ENCODE data around the gene CTNNBL1. TPM values are rescaled to one million over a fixed set of nuclear protein-coding genes. Genes with fewer than 3 reads are reported as not detected.

CTNNBL1 gene
- total RNA-seq, 4 donors from 2014 or later, result 11.5 to 57.2 (median 35.2) TPM

DNA sequence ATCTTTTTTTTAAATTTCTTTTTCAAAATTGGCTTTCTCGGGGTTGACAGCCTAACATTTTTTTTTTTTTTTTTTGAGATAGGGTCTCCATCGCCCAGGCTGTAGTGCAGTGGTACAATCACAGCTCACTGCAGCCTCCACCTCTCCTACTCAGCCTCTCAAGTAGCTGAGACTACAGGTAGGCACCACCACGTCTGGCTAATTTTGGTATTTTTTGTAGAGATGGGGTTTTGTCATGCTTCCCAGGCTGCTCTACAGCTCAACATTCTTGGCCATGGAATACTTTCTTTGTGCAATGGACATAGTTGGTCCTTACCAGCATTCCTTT, 6.4 kb upstream of the CTNNBL1 start:
- Histone ChIP-seq H3K9me3 (no peaks in the 10 kb centered on the region), H3K27ac (no peak overlapping the region), H3K36me3 (no peaks in the 10 kb centered on the region), H3K4me1 (no peaks in the 10 kb centered on the region), H3K27me3 (no peaks in the 10 kb centered on the region), H3K4me3 (no peak overlapping the region)
- intact Hi-C loops (cut with DNase I; ENCODE audit: low total_unique reads), result no loop called here
- TF ChIP-seq, protein P1, sequence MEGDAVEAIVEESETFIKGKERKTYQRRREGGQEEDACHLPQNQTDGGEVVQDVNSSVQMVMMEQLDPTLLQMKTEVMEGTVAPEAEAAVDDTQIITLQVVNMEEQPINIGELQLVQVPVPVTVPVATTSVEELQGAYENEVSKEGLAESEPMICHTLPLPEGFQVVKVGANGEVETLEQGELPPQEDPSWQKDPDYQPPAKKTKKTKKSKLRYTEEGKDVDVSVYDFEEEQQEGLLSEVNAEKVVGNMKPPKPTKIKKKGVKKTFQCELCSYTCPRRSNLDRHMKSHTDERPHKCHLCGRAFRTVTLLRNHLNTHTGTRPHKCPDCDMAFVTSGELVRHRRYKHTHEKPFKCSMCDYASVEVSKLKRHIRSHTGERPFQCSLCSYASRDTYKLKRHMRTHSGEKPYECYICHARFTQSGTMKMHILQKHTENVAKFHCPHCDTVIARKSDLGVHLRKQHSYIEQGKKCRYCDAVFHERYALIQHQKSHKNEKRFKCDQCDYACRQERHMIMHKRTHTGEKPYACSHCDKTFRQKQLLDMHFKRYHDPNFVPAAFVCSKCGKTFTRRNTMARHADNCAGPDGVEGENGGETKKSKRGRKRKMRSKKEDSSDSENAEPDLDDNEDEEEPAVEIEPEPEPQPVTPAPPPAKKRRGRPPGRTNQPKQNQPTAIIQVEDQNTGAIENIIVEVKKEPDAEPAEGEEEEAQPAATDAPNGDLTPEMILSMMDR (IDR thresholded peaks at IDR 0.05), result no peak
- no peak for TF ChIP-seq POLR2A (IDR thresholded peaks at IDR 0.05)
- no peak for DNase-seq

DNA sequence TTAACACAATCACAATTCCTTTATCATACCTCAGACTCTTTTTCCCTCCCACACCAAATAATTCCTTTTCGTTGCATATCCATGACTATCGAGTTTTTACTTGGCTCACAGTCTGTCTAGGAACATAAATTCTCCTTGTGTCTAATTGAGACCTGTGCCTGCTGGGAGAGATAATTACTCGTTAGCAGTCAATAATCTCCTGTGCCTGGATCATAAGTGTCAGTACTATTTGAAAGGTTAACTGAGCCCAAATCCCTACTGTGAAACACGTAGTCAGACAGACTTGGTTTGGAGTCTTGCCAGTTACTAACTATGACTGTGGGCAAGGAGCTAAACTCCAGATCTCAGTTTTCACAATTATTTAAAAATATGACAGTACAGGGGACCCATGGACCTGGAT, 5.7 kb upstream of the CTNNBL1 start:
- no peaks in the 10 kb centered on the region for H3K27me3 ChIP-seq

DNA sequence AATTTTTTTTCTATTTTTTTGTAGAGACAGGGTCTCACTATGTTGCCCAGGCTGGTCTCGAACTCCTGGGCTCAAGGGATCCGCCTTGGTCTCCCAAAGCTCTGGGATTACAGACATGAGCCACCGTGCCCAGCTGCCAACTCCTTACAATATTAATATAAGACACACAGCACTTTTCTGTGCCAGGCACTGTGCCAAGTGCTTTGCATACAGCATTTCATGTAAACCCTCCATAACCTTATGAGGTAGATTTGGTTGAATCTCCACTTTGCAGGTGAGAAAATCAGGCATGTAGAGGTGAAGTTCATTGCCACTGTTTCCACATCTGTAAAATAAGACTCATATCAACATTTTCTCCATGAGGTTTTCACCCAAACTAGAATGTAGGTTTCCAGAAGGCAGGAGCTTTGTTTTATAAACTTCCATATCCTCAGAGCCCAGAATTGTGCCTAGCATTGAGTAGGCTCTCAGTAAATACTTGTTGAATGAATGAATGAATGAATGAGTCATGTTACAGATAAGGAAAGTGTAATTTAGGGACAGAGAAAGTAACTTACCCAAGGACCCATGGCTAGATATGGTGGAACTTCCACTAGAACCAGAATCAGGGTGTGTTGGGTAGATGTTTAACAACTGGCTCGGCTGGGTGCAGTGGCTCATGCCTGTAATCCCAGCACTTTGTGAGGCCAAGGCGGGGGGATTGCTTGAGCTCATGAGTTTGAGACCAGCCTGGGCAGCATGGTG, 3.0 kb upstream of the CTNNBL1 start:
- H3K9me3 ChIP-seq, result no peaks in the 10 kb centered on the region
- H3K27me3 ChIP-seq, result no peaks in the 10 kb centered on the region
- H3K4me3 ChIP-seq, result no peak overlapping the region
- no peaks in the 10 kb centered on the region for H3K36me3 ChIP-seq
- TF ChIP-seq, protein P1 (IDR thresholded peaks at IDR 0.05), result no peak
- TF ChIP-seq POLR2A (IDR thresholded peaks at IDR 0.05), result no peak
- no peak overlapping the region for H3K27ac ChIP-seq
- DNase-seq, result no peak
- H3K4me1 ChIP-seq, result peaks cover 0 to 4% of the 10 kb centered on the region in 2 donors
- intact Hi-C loops (cut with DNase I; ENCODE audit: low total_unique reads), result no loop called here

More for the DNA sequence above, 5.7 kb upstream of the CTNNBL1 start:
- intact Hi-C loops (cut with DNase I; ENCODE audit: low total_unique reads), result no loop called here
- TF ChIP-seq, protein P1 (IDR thresholded peaks at IDR 0.05), result no peak
- TF ChIP-seq POLR2A (IDR thresholded peaks at IDR 0.05), result no peak
- no peaks in the 10 kb centered on the region for H3K36me3 ChIP-seq
- no peaks in the 10 kb centered on the region for H3K4me1 ChIP-seq
- H3K4me3 ChIP-seq, result no peak overlapping the region
- no peaks in the 10 kb centered on the region for H3K9me3 ChIP-seq
- H3K27ac ChIP-seq, result no peak overlapping the region
- DNase-seq, result no peak

DNA sequence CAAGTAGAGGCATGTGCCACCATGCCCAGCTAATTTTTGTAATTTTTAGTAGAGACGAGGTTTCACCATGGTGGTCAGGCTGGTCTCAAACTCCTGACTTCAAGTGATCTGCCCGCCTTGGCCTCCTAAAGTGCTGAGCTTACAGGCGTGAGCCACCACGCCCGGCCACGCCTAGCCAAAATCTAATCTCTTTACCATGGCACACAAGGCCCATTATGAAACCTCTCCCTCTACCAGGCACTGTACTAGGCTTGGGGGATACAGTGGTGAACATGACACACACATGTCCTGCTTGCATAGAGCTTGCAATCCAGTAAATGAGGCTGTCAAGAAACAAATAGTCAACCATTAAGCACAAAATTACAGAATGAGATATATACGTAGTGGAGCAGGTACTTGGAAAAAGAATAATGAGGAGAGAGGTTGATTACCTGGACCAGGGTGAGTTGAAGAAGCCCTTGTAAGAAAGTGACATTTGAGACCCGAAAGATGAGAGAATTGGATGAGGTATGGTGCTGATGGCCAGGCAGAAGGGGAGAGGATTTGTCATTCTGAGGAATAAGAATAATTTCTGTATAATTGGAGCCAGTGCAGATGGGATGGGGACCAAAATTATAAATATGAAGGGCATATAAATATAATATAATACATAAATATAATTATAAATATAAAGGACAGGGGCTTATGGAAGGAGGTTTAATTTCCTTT, 1.2 kb upstream of the CTNNBL1 start:
- H3K4me1 ChIP-seq, result peaks cover 0 to 7% of the 10 kb centered on the region in 2 donors
- no peak overlapping the region for H3K27ac ChIP-seq
- H3K36me3 ChIP-seq, result no peaks in the 10 kb centered on the region
- intact Hi-C loops (cut with DNase I; ENCODE audit: low total_unique reads), result no loop called here
- TF ChIP-seq POLR2A (IDR thresholded peaks at IDR 0.05), result no peak
- TF ChIP-seq, protein P1 (IDR thresholded peaks at IDR 0.05), result no peak
- H3K27me3 ChIP-seq, result no peaks in the 10 kb centered on the region
- H3K4me3 ChIP-seq, result no peak overlapping the region
- no peaks in the 10 kb centered on the region for H3K9me3 ChIP-seq
- DNase-seq, result no peak

DNA sequence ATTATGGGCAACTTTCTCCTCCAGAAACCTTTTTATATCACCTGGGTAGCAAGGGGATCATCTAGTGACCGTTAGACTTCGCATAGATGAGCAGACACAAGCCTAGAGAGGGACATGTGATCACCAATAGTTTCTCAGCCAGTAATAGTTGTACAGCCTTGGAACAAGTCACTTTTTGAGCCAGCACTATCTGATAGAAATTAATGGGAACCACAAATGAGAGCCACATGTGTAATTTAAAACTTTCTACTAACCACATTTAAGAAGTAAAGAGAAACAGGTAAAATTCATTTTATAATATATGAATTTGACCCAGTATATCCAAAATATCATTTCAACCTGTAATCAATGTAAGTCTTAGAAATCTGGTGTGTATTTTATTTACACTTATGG, 592 bp upstream of the CTNNBL1 start:
- H3K27ac ChIP-seq, result peak overlapping the region; percentile 45 to 49

More for the DNA sequence above, 592 bp upstream of the CTNNBL1 start:
- Histone ChIP-seq H3K36me3 (no peaks in the 10 kb centered on the region), H3K9me3 (no peaks in the 10 kb centered on the region), H3K27me3 (no peaks in the 10 kb centered on the region), H3K4me3 (peak overlapping the region; percentile 73 to 93), H3K4me1 (peaks cover 0 to 7% of the 10 kb centered on the region in 2 donors)
- TF ChIP-seq, protein P1 (IDR thresholded peaks at IDR 0.05), result no peak
- TF ChIP-seq POLR2A (IDR thresholded peaks at IDR 0.05), result no peak
- intact Hi-C loops (cut with DNase I; ENCODE audit: low total_unique reads), result no loop called here
- DNase-seq, result no peak

All from uterus (tissue), 4 donors.